ENCODE results near the gene CDH16. TPM values are rescaled to one million over a fixed set of nuclear protein-coding genes. Genes with fewer than 3 reads are reported as not detected.

The CDH16 gene
- total and polyA plus RNA-seq, 2 donors from 2014 or later, result 1,180 to 1,188 TPM

GRCh38 chr16:66878067-66878466 lies 40.6 kb downstream of the CDH16 start:
- no peaks in the 10 kb centered on the region for H3K9me3 ChIP-seq (ENCODE audit: control insufficient read depth in 2 of 3, insufficient read depth in 1 of 3, low read length in 3 of 3)
- peak overlapping the region in 1 of 2 donors; percentile 23 for H3K27ac ChIP-seq (ENCODE audit: low read depth in 2 of 2, low read length in 2 of 2)
- peaks cover 0 to 12% (median 11%) of the 10 kb centered on the region in 3 donors for H3K4me1 ChIP-seq (ENCODE audit: control insufficient read depth in 2 of 3, insufficient read depth in 2 of 3, low read depth in 1 of 3, low read length in 3 of 3)
- FAIRE-seq, result no peak
- no peak overlapping the region for H3K4me3 ChIP-seq (ENCODE audit: low read length in 3 of 3)
- peak in 1 of 5 donors; percentile 39 for DNase-seq
- no peak for TF ChIP-seq CTCF (IDR thresholded peaks at IDR 0.05; ENCODE audit: borderline replicate concordance, extremely low read depth, insufficient read depth)
- no peaks in the 10 kb centered on the region for H3K27me3 ChIP-seq (ENCODE audit: control insufficient read depth, insufficient read depth, low read length)
- intact Hi-C loops (cut with DNase I), result no loop called here
- no peaks in the 10 kb centered on the region for H3K36me3 ChIP-seq (ENCODE audit: control insufficient read depth in 2 of 3, insufficient read depth in 3 of 3, low read length in 3 of 3)
- H3K9ac ChIP-seq (ENCODE audit: low read length in 3 of 3), result no peak overlapping the region

GRCh38 chr16:66874079-66874775 lies 44.5 kb downstream of the CDH16 start:
- Histone ChIP-seq H3K4me1 (ENCODE audit: control insufficient read depth in 2 of 3, insufficient read depth in 2 of 3, low read depth in 1 of 3, low read length in 3 of 3) (peaks cover 0 to 11% (median 11%) of the 10 kb centered on the region in 3 donors), H3K36me3 (ENCODE audit: control insufficient read depth in 2 of 3, insufficient read depth in 3 of 3, low read length in 3 of 3) (no peaks in the 10 kb centered on the region), H3K27me3 (ENCODE audit: control insufficient read depth, insufficient read depth, low read length) (no peaks in the 10 kb centered on the region), H3K4me3 (ENCODE audit: low read length in 3 of 3) (no peak overlapping the region), H3K9ac (ENCODE audit: low read length in 3 of 3) (no peak overlapping the region), H3K9me3 (ENCODE audit: control insufficient read depth in 2 of 3, insufficient read depth in 1 of 3, low read length in 3 of 3) (no peaks in the 10 kb centered on the region), H3K27ac (ENCODE audit: low read depth in 2 of 2, low read length in 2 of 2) (peak overlapping the region in 1 of 2 donors; percentile 5)
- no peak for FAIRE-seq
- intact Hi-C loops (cut with DNase I), result no loop called here
- no peak for TF ChIP-seq CTCF (IDR thresholded peaks at IDR 0.05; ENCODE audit: borderline replicate concordance, extremely low read depth, insufficient read depth)
- DNase-seq, result peak in 1 of 5 donors; percentile 29

- Histone ChIP-seq H3K9me3 (ENCODE audit: control insufficient read depth in 2 of 3, insufficient read depth in 1 of 3, low read length in 3 of 3) (no peaks in the 10 kb centered on the region), H3K27me3 (ENCODE audit: control insufficient read depth, insufficient read depth, low read length) (no peaks in the 10 kb centered on the region), H3K27ac (ENCODE audit: low read depth in 2 of 2, low read length in 2 of 2) (peak overlapping the region in 1 of 2 donors; percentile 63), H3K4me3 (ENCODE audit: low read length in 3 of 3) (no peak overlapping the region), H3K4me1 (ENCODE audit: control insufficient read depth in 2 of 3, insufficient read depth in 2 of 3, low read depth in 1 of 3, low read length in 3 of 3) (peaks cover 0 to 10% (median 10%) of the 10 kb centered on the region in 3 donors), H3K9ac (ENCODE audit: low read length in 3 of 3) (no peak overlapping the region), H3K36me3 (ENCODE audit: control insufficient read depth in 2 of 3, insufficient read depth in 3 of 3, low read length in 3 of 3) (no peaks in the 10 kb centered on the region)
- DNase-seq, result peak in 1 of 5 donors; percentile 22
- TF ChIP-seq CTCF (IDR thresholded peaks at IDR 0.05; ENCODE audit: borderline replicate concordance, extremely low read depth, insufficient read depth), result no peak
- intact Hi-C loops (cut with DNase I), result no loop called here
- no peak for FAIRE-seq
Measured at GRCh38 chr16:66873685-66874055, 45.0 kb downstream of the CDH16 start.
